Esophagus squamous epithelium (tissue), 4 donors: ENCODE measurements around the gene PLAC8L1.

Experiments used
- CTCF ChIP-seq, 6 experiments: fragments of 450-650 bp in 4 of 6; fragments of 200-600 bp in 2 of 6; sonication (generic) in 2 of 6; IDR thresholded peaks; one replicate each; pipeline ENCODE4 v1.5.1; 2016 to 2019; ENCODE audit warnings: antibody characterized with exemption in 6 of 6, mild to moderate bottlenecking in 4 of 6, moderate library complexity in 4 of 6
- POLR2A ChIP-seq, 4 donors: fragments of 450-650 bp; IDR thresholded peaks; one replicate each; pipeline ENCODE4 v1.6.1; 2017; ENCODE audit warnings: antibody characterized with exemption in 4 of 4, mild to moderate bottlenecking in 4 of 4, moderate library complexity in 3 of 4

GRCh38 chr5:146098047-146098446 is 7.3 kb downstream of the PLAC8L1 start:
- TF ChIP-seq CTCF (IDR thresholded peaks at IDR 0.05) (no peak), POLR2A (IDR thresholded peaks at IDR 0.05) (no peak)
